ENCODE measurements around the gene DLST. TPM values are rescaled to one million over a fixed set of nuclear protein-coding genes. Genes with fewer than 3 reads are reported as not detected.
A peak's percentile ranks its signal among the peaks of the same experiment; 100 is the strongest.

Gene DLST
- total and polyA plus RNA-seq, 11 donors, result 75.7 to 251 (median 190) TPM

- no peaks in the 10 kb centered on the region for H3K27me3 ChIP-seq
- intact Hi-C loops (cut with DNase I), result loop anchor here (1.0 to 10.0 kb wide), 13 partner anchors 31 to 143 kb away; partner anchors contain the start of genes EIF2B2 (in 5 of the 10), ZC2HC1C (in 2 of the 10) and ACYP1 (in 1 of the 10)
- peak overlapping the region in 7 of 12 donors; percentile 31 to 48 (median 37) for H3K27ac ChIP-seq
- ATAC-seq, result peak; percentile 74 to 83 (median 80)
- H3K4me1 ChIP-seq, result peaks cover 0 to 55% (median 34%) of the 10 kb centered on the region in 12 donors
- TF ChIP-seq, protein P1, sequence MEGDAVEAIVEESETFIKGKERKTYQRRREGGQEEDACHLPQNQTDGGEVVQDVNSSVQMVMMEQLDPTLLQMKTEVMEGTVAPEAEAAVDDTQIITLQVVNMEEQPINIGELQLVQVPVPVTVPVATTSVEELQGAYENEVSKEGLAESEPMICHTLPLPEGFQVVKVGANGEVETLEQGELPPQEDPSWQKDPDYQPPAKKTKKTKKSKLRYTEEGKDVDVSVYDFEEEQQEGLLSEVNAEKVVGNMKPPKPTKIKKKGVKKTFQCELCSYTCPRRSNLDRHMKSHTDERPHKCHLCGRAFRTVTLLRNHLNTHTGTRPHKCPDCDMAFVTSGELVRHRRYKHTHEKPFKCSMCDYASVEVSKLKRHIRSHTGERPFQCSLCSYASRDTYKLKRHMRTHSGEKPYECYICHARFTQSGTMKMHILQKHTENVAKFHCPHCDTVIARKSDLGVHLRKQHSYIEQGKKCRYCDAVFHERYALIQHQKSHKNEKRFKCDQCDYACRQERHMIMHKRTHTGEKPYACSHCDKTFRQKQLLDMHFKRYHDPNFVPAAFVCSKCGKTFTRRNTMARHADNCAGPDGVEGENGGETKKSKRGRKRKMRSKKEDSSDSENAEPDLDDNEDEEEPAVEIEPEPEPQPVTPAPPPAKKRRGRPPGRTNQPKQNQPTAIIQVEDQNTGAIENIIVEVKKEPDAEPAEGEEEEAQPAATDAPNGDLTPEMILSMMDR (IDR thresholded peaks at IDR 0.05), result peak; percentile 87 to 96 (median 94)
- no peak for TF ChIP-seq POLR2A (IDR thresholded peaks at IDR 0.05)
- no peaks in the 10 kb centered on the region for H3K9me3 ChIP-seq
- WGBS, 4 donors, result 42 to 46% (median 43%) methylated on average over 14 to 17 of the region's 17 CpGs
- DNase-seq, result peak; percentile 75 to 88 (median 80)
- H3K4me3 ChIP-seq, result peak overlapping the region in 1 of 12 donors; percentile 18
- H3K36me3 ChIP-seq, result peaks cover 0 to 48% (median 30%) of the 10 kb centered on the region in 9 donors
Observed at GRCh38 chr14:74945852-74946658, 64.3 kb downstream of the DLST start.

GRCh38 chr14:74946659-74947281 is 65.1 kb downstream of the DLST start:
- Histone ChIP-seq H3K4me1 (peaks cover 0 to 55% (median 33%) of the 10 kb centered on the region in 12 donors), H3K36me3 (peaks cover 0 to 48% (median 30%) of the 10 kb centered on the region in 9 donors), H3K4me3 (peak overlapping the region in 1 of 12 donors; percentile 18), H3K9me3 (no peaks in the 10 kb centered on the region), H3K27ac (peak overlapping the region in 7 of 12 donors; percentile 30 to 48 (median 40)), H3K27me3 (no peaks in the 10 kb centered on the region)
- 17 to 22% (median 18%) methylated on average over 5 of the region's 5 CpGs for WGBS, 4 donors
- TF ChIP-seq, protein P1 (IDR thresholded peaks at IDR 0.05), result peak in 3 of 12 donors; percentile 3 to 45 (median 10)
- no peak for TF ChIP-seq POLR2A (IDR thresholded peaks at IDR 0.05)
- peak; percentile 47 to 59 (median 50) for ATAC-seq
- peak in 3 of 5 donors; percentile 46 to 52 (median 47) for DNase-seq
- intact Hi-C loops (cut with DNase I), result loop anchor here (1.0 to 10.0 kb wide), 13 partner anchors 32 to 142 kb away; partner anchors contain the start of genes EIF2B2 (in 5 of the 10), ZC2HC1C (in 2 of the 10) and ACYP1 (in 1 of the 10)

GRCh38 chr14:74947353-74948227 is 65.9 kb downstream of the DLST start:
- ATAC-seq, result no peak
- Histone ChIP-seq H3K27ac (peak overlapping the region in 5 of 12 donors; percentile 6 to 48 (median 47)), H3K4me1 (peaks cover 0 to 55% (median 28%) of the 10 kb centered on the region in 12 donors), H3K36me3 (peaks cover 0 to 43% (median 30%) of the 10 kb centered on the region in 9 donors), H3K9me3 (no peaks in the 10 kb centered on the region), H3K27me3 (no peaks in the 10 kb centered on the region), H3K4me3 (no peak overlapping the region)
- TF ChIP-seq POLR2A (IDR thresholded peaks at IDR 0.05), result no peak
- TF ChIP-seq, protein P1 (IDR thresholded peaks at IDR 0.05), result no peak
- intact Hi-C loops (cut with DNase I), result loop anchor here (2.0 to 10.0 kb wide), 11 partner anchors 33 to 141 kb away; partner anchors contain the start of genes EIF2B2 (in 4 of the 10), ZC2HC1C (in 2 of the 10) and ACYP1 (in 1 of the 10)
- WGBS, 4 donors, result 87 to 90% (median 89%) methylated on average over 12 to 13 of the region's 13 CpGs
- DNase-seq, result no peak
